OCI-LY7 (cell line): ENCODE data around the gene SPATS2L. TPM values are rescaled to one million over a fixed set of nuclear protein-coding genes. Genes with fewer than 3 reads are reported as not detected.

ENCODE experiments used
- BruUV-seq: library from RNA; stranded (reverse); fragments of 400-500 nt; replicated peaks from 2 replicates; lab custom pipeline; 2021; lab: Mats Ljungman, UMichigan
- CTCF ChIA-PET: fragments of 300-600 bp; sonication (Branson Sonifier 250); formaldehyde crosslinking; loops from one replicate; lab custom pipeline; 2022; ENCODE audit warnings: antibody characterized with exemption; ENCODE audit not compliant: unreplicated experiment; lab: Charles Lee
- POLR2A ChIA-PET: fragments of 300-600 bp; sonication (Branson Sonifier 250); formaldehyde crosslinking; loops from one replicate; lab custom pipeline; 2022; ENCODE audit warnings: antibody characterized with exemption; lab: Charles Lee
- DNase-seq: peaks from one replicate; pipeline ENCODE4 v3.0.0-alpha.2; 2015; ENCODE audit warnings: low spot score
- H2AFZ ChIP-seq: fragments of 200-600 bp; sonication (generic), shearing (Covaris generic); 2 replicates; pipeline ENCODE4 v1.6.1; 2014; ENCODE audit warnings: mild to moderate bottlenecking, antibody characterized with exemption, low read length, moderate library complexity
- H3K27ac ChIP-seq: fragments of 200-600 bp; sonication (generic); 2 replicates; pipeline ENCODE4 v1.5.1; 2014; ENCODE audit warnings: mixed run types, low read depth, mild to moderate bottlenecking, moderate library complexity, low read length, inconsistent platforms; ENCODE audit not compliant: poor library complexity, severe bottlenecking
- H3K36me3 ChIP-seq: fragments of 200-600 bp; sonication (generic); 2 replicates; pipeline ENCODE4 v1.6.1; 2014; ENCODE audit warnings: mild to moderate bottlenecking, antibody characterized with exemption, low read length, moderate library complexity, mixed read lengths; ENCODE audit not compliant: insufficient read depth
- H3K4me1 ChIP-seq: fragments of 200-600 bp; sonication (generic); 2 replicates; pipeline ENCODE4 v1.5.1; 2014; ENCODE audit warnings: mild to moderate bottlenecking, low read length; ENCODE audit not compliant: insufficient read depth, poor library complexity, severe bottlenecking
- H3K4me2 ChIP-seq: fragments of 200-600 bp; sonication (generic); 2 replicates; pipeline ENCODE4 v1.6.1; 2014; ENCODE audit warnings: mild to moderate bottlenecking, low read length
- H3K4me3 ChIP-seq: fragments of 200-600 bp; sonication (generic); 2 replicates; pipeline ENCODE4 v1.5.1; 2014; ENCODE audit warnings: mild to moderate bottlenecking, low read depth, low read length; ENCODE audit not compliant: poor library complexity, severe bottlenecking
- H3K79me2 ChIP-seq: fragments of 200-600 bp; sonication (generic); 2 replicates; pipeline ENCODE4 v1.6.1; 2016; ENCODE audit warnings: low read depth, mild to moderate bottlenecking, low read length, moderate library complexity, mixed read lengths; ENCODE audit not compliant: insufficient read depth
- H3K9me2 ChIP-seq: fragments of 200-600 bp; sonication (generic); 2 replicates; pipeline ENCODE4 v1.6.1; 2016; ENCODE audit warnings: mild to moderate bottlenecking, low read length, mixed read lengths; ENCODE audit not compliant: insufficient read depth
- H3K9me3 ChIP-seq: fragments of 200-600 bp; sonication (generic); 2 replicates; pipeline ENCODE4 v1.6.1; 2014; ENCODE audit warnings: mild to moderate bottlenecking, mixed run types, low read length, mixed read lengths
- H4K20me1 ChIP-seq: fragments of 200-600 bp; sonication (generic); 2 replicates; pipeline ENCODE4 v1.6.1; 2014; ENCODE audit warnings: mild to moderate bottlenecking, antibody characterized with exemption, low read length, moderate library complexity, mixed read lengths; ENCODE audit not compliant: insufficient read depth
- EZH2phosphoT487 ChIP-seq: fragments of 200-600 bp; sonication (generic); IDR thresholded peaks from 2 replicates; pipeline ENCODE4 v1.6.1; 2018; ENCODE audit warnings: low read depth, borderline replicate concordance, mild to moderate bottlenecking, mixed run types, antibody characterized with exemption, low read length, moderate library complexity, mixed read lengths
- intact Hi-C: fragments of 100-400 bp; cut with micrococcal nuclease; formaldehyde crosslinking; loops from one replicate; pipeline ENCODE4 v1.10.0; 2022; ENCODE audit not compliant: unreplicated experiment
- total RNA-seq, 2 experiments: library from RNA; depleted of rRNA in 1 of 2; stranded (reverse); fragments of >200 nt in 1 of 2; shearing (Covaris generic) in 1 of 2; gene quantifications; 2 replicates each; pipeline ENCODE4 v1.2.3, GENCODE V29; 2014 to 2022
- TF ChIP-seq, protein P1 (sequence below): fragments of 200-600 bp; sonication (generic); conservative IDR thresholded peaks from 2 replicates; pipeline ENCODE4 v1.5.1; 2014; ENCODE audit warnings: mild to moderate bottlenecking, antibody characterized with exemption, low read length, moderate library complexity, mixed read lengths

The SPATS2L gene
- total RNA-seq, 2 experiments from 2014 or later = 3.1 to 5.2 TPM

DNA sequence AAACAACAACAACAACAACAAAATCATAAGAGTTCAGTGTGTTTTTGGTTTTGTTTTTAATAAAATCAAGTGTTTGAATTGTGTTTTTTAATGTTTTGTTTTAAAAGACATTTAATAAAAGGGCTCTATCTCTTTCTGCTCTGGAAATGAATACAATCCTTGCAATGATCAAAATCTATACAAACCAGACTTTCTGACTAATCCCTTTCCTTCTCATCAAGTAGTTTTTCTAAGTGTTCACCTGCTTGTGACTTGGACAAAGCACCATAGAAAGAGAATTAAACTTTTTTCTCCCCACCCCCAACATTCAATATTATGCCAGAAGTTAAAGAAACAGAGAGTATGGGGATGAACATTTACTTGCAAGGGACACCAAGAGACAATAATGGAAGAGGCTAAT is 142.0 kb downstream of the SPATS2L start:
- no peaks in the 10 kb centered on the region for H3K79me2 ChIP-seq
- no TSS peak for BruUV-seq
- intact Hi-C loops = no loop called here
- H3K9me3 ChIP-seq = peaks cover 5% of the 10 kb centered on the region; the same call in 1 of the 2 replicates
- TF ChIP-seq, protein P1, sequence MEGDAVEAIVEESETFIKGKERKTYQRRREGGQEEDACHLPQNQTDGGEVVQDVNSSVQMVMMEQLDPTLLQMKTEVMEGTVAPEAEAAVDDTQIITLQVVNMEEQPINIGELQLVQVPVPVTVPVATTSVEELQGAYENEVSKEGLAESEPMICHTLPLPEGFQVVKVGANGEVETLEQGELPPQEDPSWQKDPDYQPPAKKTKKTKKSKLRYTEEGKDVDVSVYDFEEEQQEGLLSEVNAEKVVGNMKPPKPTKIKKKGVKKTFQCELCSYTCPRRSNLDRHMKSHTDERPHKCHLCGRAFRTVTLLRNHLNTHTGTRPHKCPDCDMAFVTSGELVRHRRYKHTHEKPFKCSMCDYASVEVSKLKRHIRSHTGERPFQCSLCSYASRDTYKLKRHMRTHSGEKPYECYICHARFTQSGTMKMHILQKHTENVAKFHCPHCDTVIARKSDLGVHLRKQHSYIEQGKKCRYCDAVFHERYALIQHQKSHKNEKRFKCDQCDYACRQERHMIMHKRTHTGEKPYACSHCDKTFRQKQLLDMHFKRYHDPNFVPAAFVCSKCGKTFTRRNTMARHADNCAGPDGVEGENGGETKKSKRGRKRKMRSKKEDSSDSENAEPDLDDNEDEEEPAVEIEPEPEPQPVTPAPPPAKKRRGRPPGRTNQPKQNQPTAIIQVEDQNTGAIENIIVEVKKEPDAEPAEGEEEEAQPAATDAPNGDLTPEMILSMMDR = no peak
- no peak for TF ChIP-seq EZH2phosphoT487
- H4K20me1 ChIP-seq = no peaks in the 10 kb centered on the region
- no peak overlapping the region for H3K4me3 ChIP-seq
- no peak overlapping the region for H3K4me2 ChIP-seq
- H3K4me1 ChIP-seq = peaks cover 12% of the 10 kb centered on the region
- ChIA-PET POLR2A (interaction anchor here (0.6 to 2.2 kb wide), 3 partner anchors 11 to 1247 kb away, joined by 3 to 9 read pairs (median 3); no protein-coding TSS in a partner anchor), CTCF (interaction anchor here (1.1 kb wide), 1 partner anchor 22 kb away, joined by 3 read pairs; no protein-coding TSS in a partner anchor)
- no peak for DNase-seq
- no peaks in the 10 kb centered on the region for H3K36me3 ChIP-seq
- H2AFZ ChIP-seq = no peak overlapping the region
- no peak overlapping the region for H3K27ac ChIP-seq
- no peaks in the 10 kb centered on the region for H3K9me2 ChIP-seq

DNA sequence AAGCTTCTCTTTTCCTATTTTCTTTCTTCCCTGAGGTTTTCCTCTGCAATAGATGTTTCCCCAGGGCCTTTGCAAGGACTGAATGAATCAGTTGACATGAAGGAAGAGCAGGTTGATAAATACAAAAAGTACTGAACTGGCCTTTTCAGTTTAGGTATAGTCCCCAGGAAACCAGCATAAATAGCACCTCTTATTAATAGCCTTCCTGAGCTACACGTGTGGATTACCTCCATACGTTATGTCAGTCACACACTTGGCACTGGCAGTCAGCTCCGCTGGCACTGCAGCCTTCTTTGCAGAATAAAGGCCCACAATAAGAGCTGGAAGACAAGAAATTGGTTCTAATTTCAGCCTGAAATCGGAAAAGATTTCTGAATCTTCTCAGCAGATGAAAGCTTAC is 142.7 kb downstream of the SPATS2L start:
- no TSS peak for BruUV-seq

More for the DNA sequence above, 142.7 kb downstream of the SPATS2L start:
- no peak for DNase-seq
- POLR2A ChIA-PET = interaction anchor here (0.5 to 2.2 kb wide), 8 partner anchors 10 to 760 kb away, joined by 3 to 9 read pairs (median 4); no protein-coding TSS in a partner anchor
- TF ChIP-seq EZH2phosphoT487 = no peak
- TF ChIP-seq, protein P1 = no peak
- H3K27ac ChIP-seq = no peak overlapping the region
- intact Hi-C loops = no loop called here
- no peaks in the 10 kb centered on the region for H3K79me2 ChIP-seq
- H3K9me2 ChIP-seq = no peaks in the 10 kb centered on the region
- H3K4me2 ChIP-seq = no peak overlapping the region
- CTCF ChIA-PET = no interaction called here
- no peaks in the 10 kb centered on the region for H3K36me3 ChIP-seq
- H3K4me1 ChIP-seq = peaks cover 12% of the 10 kb centered on the region
- H3K9me3 ChIP-seq = peaks cover 5% of the 10 kb centered on the region; the same call in 1 of the 2 replicates
- H3K4me3 ChIP-seq = no peak overlapping the region
- H2AFZ ChIP-seq = no peak overlapping the region
- H4K20me1 ChIP-seq = no peaks in the 10 kb centered on the region
